DND-41 (cell line): Measurements from ENCODE around the gene MMP2.

Experiments used
- CTCF ChIP-seq: IDR thresholded peaks from 2 replicates; pipeline ENCODE4 v1.5.1; 2012; ENCODE audit warnings: borderline replicate concordance, low read length, moderate library complexity, mild to moderate bottlenecking; ENCODE audit not compliant: poor library complexity, severe bottlenecking; ENCODE audit errors: extremely low read depth
- EZH2 ChIP-seq: IDR thresholded peaks from 3 replicates; pipeline ENCODE4 v1.6.1; 2012; ENCODE audit warnings: borderline replicate concordance, low read depth, mild to moderate bottlenecking, moderate library complexity, low read length, inconsistent platforms; ENCODE audit not compliant: severe bottlenecking

GRCh38 chr16:55542459-55543082, 63.6 kb downstream of the MMP2 start:
- TF ChIP-seq CTCF (no peak), EZH2 (no peak)
